BE2C (cell line): ENCODE results near the gene ANOS1.

Experiments used
- DNase-seq: peaks from one replicate; pipeline ENCODE4 v3.0.0-alpha.2; 2020
- H3K27me3 ChIP-seq: fragments of 250-450 bp; sonication (Bioruptor Pico); 2 replicates; pipeline ENCODE4 v1.5.1; 2020; ENCODE audit warnings: mild to moderate bottlenecking
- H3K36me3 ChIP-seq: fragments of 250-450 bp; sonication (Bioruptor Pico); 2 replicates; pipeline ENCODE4 v1.5.1; 2020; ENCODE audit warnings: mild to moderate bottlenecking
- H3K4me1 ChIP-seq: fragments of 250-450 bp; sonication (Bioruptor Pico); 2 replicates; pipeline ENCODE4 v1.5.1; 2020
- H3K4me3 ChIP-seq: 2 replicates; pipeline ENCODE4 v1.5.1; 2011; ENCODE audit warnings: low read depth, low read length
- H3K9me3 ChIP-seq: fragments of 250-450 bp; sonication (Bioruptor Pico); 2 replicates; pipeline ENCODE4 v1.5.1; 2020
- TF ChIP-seq, protein P1 (sequence below): IDR thresholded peaks from 2 replicates; pipeline ENCODE4 v1.5.1; 2012; ENCODE audit warnings: mild to moderate bottlenecking, low read depth, low read length

Gene ANOS1

DNA sequence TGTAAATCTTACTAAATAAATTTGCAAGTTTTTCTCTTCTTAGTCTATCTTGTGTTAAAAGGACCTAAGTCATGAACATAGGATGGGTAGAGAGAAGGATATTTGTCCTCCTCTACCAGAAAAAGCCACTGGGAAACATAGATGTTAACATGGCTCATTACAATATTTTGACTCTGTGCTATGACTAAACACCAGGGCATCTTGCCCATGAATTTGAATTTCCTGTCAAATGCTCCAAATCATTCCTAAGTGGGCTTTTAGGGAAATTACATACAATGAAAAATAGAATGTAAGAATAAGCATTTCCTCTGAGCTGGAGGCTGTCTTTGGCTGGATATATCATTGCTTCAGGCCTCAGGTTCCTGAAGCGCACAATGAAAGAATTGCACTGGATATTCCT, 39.1 kb downstream of the ANOS1 start:
- no peak for DNase-seq
- TF ChIP-seq, protein P1, sequence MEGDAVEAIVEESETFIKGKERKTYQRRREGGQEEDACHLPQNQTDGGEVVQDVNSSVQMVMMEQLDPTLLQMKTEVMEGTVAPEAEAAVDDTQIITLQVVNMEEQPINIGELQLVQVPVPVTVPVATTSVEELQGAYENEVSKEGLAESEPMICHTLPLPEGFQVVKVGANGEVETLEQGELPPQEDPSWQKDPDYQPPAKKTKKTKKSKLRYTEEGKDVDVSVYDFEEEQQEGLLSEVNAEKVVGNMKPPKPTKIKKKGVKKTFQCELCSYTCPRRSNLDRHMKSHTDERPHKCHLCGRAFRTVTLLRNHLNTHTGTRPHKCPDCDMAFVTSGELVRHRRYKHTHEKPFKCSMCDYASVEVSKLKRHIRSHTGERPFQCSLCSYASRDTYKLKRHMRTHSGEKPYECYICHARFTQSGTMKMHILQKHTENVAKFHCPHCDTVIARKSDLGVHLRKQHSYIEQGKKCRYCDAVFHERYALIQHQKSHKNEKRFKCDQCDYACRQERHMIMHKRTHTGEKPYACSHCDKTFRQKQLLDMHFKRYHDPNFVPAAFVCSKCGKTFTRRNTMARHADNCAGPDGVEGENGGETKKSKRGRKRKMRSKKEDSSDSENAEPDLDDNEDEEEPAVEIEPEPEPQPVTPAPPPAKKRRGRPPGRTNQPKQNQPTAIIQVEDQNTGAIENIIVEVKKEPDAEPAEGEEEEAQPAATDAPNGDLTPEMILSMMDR: no peak
- no peaks in the 10 kb centered on the region for H3K4me1 ChIP-seq
- no peaks in the 10 kb centered on the region for H3K27me3 ChIP-seq
- no peak overlapping the region for H3K4me3 ChIP-seq
- no peaks in the 10 kb centered on the region for H3K9me3 ChIP-seq
- no peaks in the 10 kb centered on the region for H3K36me3 ChIP-seq

DNA sequence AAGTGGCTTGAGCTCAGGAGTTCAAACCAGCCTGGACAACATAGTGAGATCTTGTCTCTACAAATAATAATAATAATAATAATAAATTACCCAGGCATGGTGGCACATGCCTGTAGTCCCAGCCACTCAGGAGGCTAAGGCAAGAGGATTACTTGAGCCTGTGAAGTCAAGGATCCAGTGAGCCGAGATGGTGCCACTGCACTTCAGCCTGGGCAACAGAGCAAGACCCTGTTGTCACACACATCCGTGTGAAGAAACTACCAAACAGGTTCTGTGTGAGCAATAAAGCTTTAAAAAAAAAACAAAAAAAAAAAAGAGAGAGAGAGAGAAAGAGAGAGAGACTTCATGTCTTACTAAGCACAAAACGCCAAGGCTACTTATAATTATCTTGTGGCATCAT, 42.5 kb downstream of the ANOS1 start:
- H3K9me3 ChIP-seq: no peaks in the 10 kb centered on the region
- TF ChIP-seq, protein P1: no peak
- no peaks in the 10 kb centered on the region for H3K4me1 ChIP-seq
- no peaks in the 10 kb centered on the region for H3K27me3 ChIP-seq
- no peaks in the 10 kb centered on the region for H3K36me3 ChIP-seq
- no peak overlapping the region for H3K4me3 ChIP-seq
- no peak for DNase-seq

DNA sequence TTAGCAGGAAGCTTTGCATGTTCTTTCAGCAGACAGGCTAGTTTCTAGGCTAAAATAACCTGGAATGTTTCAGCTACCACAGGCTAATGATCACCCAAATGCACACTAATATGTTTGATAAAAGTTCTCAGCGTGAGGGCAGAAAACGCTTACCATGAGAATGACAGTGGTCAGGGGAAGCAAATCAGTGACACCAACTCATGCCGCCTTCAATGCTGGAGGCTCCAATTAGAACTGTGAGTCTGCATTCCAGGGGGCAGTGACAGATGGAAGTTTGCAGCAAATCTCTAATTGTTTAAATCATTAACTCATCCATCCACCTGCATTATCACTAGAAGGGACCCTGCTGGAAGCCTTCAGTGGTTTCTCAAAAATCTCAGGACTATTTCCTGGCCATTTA, 43.2 kb downstream of the ANOS1 start:
- DNase-seq: no peak
- H3K4me1 ChIP-seq: no peaks in the 10 kb centered on the region

DNA sequence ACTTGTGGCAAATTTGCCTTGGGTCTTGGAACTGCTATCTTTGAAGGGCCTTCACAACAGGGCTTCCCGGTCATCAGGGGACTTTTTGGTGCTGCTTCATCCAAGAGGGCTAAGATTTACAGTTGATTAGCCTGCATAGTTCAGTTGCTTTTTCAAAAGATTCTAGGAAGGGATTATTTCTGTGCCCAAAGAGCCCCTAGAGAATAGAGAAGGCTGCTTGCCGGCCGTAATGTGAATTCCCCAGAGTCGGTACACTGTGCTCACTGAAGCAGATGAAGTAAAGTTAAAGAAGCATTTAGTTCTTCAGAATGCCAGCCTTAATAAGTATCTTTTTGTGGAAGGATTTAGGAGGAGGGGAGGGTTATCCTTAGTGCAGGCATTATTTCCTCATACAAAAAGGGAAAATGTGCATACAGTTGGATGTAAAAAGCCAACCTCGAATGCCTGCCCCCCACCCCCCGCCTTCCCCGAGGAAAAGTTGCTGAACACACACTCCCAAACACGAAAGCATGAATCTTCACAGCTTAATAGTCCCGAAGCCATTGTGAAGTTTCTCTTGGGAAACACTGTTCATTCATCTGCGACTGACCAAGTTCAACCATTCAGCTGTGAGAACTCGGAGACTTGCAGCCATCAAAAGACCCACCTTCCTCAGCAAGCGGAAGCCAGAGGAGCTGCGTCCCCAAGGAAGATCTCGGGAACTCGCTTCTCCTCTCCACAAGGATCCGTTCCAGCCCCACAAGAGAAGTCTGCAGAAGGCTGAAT, 47.6 kb downstream of the ANOS1 start:
- Histone ChIP-seq H3K9me3 (no peaks in the 10 kb centered on the region), H3K4me3 (no peak overlapping the region), H3K36me3 (no peaks in the 10 kb centered on the region), H3K4me1 (no peaks in the 10 kb centered on the region), H3K27me3 (no peaks in the 10 kb centered on the region)
- DNase-seq: no peak
- TF ChIP-seq, protein P1: no peak

More for the DNA sequence above, 43.2 kb downstream of the ANOS1 start:
- Histone ChIP-seq H3K9me3 (no peaks in the 10 kb centered on the region), H3K27me3 (no peaks in the 10 kb centered on the region), H3K36me3 (no peaks in the 10 kb centered on the region), H3K4me3 (no peak overlapping the region)
- TF ChIP-seq, protein P1: no peak

DNA sequence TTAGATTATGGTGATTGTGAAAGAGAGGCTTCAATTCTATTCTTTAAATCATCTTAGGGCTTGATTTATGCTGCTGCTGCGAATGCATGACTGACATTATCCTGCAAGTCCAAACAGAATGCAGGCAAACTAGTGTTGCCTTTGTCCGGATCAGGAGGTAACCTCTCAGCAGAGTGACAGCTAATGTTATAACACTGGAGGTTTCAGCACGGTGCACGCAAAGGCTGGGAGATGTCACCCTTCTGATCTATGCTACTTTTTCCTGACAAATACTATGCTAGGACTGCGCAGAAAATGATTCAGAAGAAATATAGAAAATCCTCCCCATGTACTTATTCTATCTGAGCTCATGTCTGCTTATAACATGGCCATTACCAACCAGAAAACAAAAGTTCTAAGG, 48.2 kb downstream of the ANOS1 start:
- H3K36me3 ChIP-seq: no peaks in the 10 kb centered on the region
- H3K4me1 ChIP-seq: no peaks in the 10 kb centered on the region
- TF ChIP-seq, protein P1: no peak
- DNase-seq: no peak
- H3K27me3 ChIP-seq: no peaks in the 10 kb centered on the region
- no peak overlapping the region for H3K4me3 ChIP-seq
- no peaks in the 10 kb centered on the region for H3K9me3 ChIP-seq

DNA sequence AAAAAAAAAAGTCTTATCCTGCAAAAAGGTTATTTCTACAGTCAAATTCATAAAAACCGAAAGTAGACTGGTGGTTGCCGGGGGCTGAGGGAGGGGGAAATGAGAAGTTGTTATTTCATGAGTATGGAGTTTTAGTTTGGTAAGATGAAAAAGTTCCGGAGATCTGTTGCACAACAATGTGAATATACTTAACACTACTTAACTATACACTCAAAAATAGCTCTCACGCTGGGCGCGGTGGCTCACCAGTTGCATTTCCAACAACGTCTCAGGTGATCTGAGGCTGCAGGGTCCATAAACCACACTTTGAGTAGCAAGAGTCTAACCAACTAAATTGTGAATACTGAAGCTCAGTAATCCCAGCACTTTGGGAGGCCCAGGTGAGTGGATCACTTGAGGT, 52.4 kb downstream of the ANOS1 start:
- no peak overlapping the region for H3K4me3 ChIP-seq
- no peaks in the 10 kb centered on the region for H3K9me3 ChIP-seq
- DNase-seq: no peak
- H3K36me3 ChIP-seq: no peaks in the 10 kb centered on the region
- H3K4me1 ChIP-seq: no peaks in the 10 kb centered on the region
- no peaks in the 10 kb centered on the region for H3K27me3 ChIP-seq
- TF ChIP-seq, protein P1: no peak
